Skin of body (tissue), 2 donors: ENCODE results near the gene GJD4. TPM values are rescaled to one million over a fixed set of nuclear protein-coding genes. Genes with fewer than 3 reads are reported as not detected.

ENCODE experiments used
- DNase-seq: peaks from one replicate; lab custom pipeline; 2025; lab: John Stamatoyannopoulos, UW
- total RNA-seq: library from RNA; depleted of rRNA; stranded (reverse); fragments of >200 nt; gene quantifications from one replicate; pipeline ENCODE4 v1.2.3, GENCODE V29; 2014

Gene GJD4
- total RNA-seq, 1 donor from 2014 or later, result not detected

DNA sequence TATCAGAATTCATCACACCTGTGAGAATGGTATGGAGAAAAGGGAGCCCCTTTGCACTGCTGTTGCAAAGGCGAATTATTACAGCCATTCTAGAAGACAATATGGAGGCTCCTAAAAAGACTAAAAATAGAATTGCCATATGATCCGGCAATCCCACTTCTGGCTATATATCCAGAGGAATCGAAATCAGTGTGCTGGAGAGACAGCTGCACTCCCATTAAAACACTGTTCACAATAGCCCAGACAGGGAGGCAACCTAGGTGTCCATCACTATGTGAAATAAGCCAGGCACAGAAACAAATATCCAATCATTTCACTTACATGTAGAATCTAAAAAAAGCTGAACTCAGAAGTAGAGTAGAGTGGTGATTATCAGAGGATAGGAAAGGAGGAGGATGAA is 26.0 kb upstream of the GJD4 start:
- DNase-seq, result no peak

DNA sequence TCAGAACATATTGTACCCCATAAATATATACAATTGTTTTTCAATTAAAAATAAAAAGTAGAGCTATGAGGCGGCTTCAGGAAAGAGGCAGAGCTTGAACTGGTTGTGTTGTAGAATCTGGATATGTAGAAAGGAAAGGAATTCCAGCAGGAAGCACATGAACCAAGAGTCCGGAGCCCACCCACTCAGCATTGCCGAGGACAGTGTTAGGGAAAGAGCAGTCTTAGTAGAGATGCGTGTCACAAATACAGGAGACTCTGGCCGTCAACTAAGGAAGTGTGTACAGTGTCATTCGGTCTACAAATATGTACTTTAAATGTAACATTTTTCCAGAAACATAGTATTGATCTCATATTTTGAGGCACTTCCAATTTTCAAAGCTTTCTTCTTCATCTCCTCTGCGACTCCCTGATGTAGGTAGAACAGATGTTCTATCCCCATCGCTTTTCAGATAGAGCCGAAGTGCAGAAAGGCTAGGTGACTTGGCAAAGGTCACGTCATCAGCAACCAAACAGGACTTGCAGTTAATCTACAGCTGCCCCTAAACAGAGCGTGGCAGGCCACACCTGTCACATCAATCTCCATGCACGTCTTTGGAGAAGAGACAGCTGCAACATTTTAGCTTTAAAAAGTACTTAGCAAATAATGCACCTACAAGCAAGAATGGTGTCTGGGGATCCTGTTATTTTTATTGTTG is 25.3 kb upstream of the GJD4 start:
- DNase-seq, result no peak

GRCh38 chr10:35580423-35580770 is 24.7 kb upstream of the GJD4 start:
- DNase-seq, result no peak

- no peak for DNase-seq
Measured at GRCh38 chr10:35581655-35582054, 23.5 kb upstream of the GJD4 start.

- DNase-seq, result no peak
Measured at GRCh38 chr10:35584946-35585345, 20.2 kb upstream of the GJD4 start.

DNA sequence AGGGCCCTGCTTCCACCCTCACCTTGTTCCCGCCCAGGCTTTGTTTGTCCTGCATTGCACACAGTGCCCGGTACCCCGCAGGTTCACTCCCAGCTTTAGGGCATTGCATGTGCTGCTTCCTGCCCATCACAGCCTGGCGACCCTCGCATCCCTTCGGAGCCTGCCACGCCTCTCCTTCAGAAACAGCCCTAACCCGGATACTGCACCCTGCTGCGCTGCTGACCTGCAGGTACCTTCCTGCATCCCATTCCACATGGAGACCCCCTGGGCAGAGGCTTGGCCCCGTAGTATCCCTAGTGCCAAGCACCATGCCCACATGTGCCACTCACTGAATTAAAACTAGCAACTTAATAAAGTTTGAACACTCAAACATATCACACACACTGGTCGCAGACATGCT is 19.8 kb upstream of the GJD4 start:
- no peak for DNase-seq

GRCh38 chr10:35585903-35586535 is 19.1 kb upstream of the GJD4 start:
- DNase-seq, result no peak

GRCh38 chr10:35588836-35589235 is 16.3 kb upstream of the GJD4 start:
- DNase-seq, result no peak

DNA sequence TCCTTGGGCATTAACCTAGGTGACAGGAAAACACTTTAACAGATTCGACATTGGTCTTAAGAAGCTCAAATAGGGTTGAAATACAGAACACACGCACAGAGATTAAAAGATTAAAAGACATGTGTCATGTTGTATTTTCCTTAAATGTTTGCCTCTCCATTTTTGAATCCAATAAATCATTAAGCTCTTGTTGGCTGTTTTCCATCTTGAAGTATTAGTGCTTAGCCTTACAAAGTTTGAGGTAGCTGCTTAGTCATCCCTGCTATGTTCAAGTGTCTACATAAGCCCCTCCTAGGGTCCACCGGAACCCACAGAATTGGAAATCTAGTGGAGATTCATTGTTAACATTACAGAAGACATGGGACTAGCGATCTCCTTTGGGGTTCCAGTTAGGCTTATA is 12.7 kb upstream of the GJD4 start:
- no peak for DNase-seq

DNA sequence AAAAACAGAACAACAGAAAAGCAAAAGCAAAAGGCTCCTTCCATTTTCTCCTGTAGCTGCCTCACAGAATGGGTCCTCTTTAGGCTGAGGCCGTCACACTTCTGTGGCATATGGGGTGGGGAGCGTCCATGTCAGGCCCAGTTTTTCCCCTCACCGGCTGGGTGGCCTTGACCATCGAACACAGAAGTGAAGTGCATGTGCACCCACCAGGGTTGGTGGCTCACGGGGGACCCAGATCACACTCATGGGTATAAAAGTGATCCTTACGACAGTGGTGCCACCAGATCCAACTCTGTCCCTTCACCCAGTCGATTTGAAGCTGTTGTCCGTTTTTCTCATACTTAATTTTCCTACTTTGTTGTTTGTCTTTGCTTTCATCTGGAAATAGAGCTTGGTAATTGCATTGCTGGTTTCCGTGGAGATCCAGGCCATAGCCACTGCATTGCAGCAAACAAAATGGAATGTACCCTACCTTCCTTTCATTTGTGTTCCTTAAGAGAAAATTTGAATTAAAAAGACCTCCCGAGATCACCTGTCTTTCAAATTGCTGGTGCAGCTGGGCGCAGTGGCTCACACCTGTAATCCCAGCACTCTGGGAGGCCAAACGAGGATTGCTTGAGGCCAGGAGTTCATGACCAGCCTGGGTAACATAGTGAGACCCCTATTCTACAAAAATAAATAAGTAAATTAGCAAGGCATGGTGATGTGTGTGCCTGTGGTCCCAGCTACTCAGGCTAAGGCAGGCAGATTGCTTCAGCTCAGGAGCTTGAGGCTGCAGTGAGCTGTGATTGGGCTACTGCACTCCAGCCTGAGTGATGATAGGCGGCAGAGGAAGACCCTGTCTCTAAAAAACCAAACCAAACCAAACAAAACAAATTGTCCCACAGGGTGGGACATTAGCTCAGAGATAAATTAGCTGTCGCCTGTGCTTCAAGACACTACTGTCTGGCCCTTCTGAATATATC is 10.7 kb upstream of the GJD4 start:
- DNase-seq, result no peak

- no peak for DNase-seq
Measured at GRCh38 chr10:35595106-35595505, 10.0 kb upstream of the GJD4 start.

DNA sequence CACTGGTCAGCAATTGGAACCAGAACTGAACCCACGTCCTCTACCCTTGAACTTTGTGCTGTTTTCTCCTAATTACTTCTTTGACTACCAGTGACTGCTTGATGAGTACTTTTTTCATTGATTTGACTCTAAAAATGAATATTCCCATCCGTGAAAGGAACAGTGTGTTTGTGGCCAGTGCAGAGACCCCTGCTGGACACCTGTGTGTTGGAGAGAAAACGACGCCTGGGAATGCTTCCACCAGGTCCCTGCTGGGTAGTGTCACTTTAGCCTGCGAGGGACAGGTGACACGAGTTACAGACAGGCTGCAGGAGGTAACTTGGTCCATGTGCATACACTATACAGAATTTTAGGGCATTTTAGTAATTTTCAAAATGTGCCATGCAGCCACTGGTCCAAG is 6.8 kb upstream of the GJD4 start:
- DNase-seq, result no peak

- DNase-seq, result no peak
Measured at GRCh38 chr10:35600193-35600592, 4.9 kb upstream of the GJD4 start.

DNA sequence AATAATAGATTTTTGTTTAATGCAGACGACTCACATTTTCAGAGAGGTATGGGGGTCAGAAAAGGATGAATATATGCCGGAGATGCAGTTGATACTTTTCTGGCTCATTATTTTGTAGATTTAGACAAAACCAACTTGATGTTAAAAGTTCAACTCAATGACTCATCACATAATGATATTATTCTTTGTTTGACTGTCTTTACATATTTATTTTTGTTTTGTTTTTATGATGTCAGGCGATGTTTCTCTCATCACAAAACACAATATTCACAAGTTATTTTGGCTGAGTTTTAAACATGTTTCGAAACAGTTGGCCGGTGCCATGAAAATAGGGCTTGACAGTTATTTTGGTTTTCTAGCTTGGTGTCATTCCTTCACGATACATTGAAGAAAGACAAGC is 1.3 kb downstream of the GJD4 start:
- DNase-seq, result no peak

DNA sequence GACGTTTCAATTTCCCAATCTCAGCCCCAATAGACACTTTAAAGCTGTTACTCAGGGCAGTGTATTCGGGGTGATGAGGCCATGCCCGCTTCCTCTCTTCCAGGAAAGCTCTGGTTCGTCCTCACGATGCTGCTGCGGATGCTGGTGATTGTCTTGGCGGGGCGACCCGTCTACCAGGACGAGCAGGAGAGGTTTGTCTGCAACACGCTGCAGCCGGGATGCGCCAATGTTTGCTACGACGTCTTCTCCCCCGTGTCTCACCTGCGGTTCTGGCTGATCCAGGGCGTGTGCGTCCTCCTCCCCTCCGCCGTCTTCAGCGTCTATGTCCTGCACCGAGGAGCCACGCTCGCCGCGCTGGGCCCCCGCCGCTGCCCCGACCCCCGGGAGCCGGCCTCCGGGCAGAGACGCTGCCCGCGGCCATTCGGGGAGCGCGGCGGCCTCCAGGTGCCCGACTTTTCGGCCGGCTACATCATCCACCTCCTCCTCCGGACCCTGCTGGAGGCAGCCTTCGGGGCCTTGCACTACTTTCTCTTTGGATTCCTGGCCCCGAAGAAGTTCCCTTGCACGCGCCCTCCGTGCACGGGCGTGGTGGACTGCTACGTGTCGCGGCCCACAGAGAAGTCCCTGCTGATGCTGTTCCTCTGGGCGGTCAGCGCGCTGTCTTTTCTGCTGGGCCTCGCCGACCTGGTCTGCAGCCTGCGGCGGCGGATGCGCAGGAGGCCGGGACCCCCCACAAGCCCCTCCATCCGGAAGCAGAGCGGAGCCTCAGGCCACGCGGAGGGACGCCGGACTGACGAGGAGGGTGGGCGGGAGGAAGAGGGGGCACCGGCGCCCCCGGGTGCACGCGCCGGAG is 2.6 kb downstream of the GJD4 start:
- no peak for DNase-seq

GRCh38 chr10:35608328-35608672 is 3.2 kb downstream of the GJD4 start:
- no peak for DNase-seq

- no peak for DNase-seq
Measured at GRCh38 chr10:35611750-35612149, 6.6 kb downstream of the GJD4 start.

GRCh38 chr10:35612385-35613106 is 7.4 kb downstream of the GJD4 start:
- no peak for DNase-seq

DNA sequence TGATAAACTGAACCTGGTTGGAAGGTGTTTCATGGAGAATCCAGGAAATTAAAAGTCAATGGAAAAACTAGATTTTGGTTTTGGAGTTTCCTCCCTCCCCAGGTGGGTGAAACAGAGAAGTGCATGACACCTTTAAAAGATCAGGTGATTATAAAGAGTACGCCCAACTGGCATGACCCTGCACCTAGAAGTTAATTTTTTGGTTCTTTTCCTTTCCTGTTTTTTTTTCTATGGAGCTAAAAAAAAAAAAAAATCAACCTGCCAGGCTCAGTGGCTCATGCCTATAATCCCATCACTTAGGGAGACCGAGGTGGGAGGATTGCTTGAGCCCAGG is 7.9 kb downstream of the GJD4 start:
- DNase-seq, result no peak

DNA sequence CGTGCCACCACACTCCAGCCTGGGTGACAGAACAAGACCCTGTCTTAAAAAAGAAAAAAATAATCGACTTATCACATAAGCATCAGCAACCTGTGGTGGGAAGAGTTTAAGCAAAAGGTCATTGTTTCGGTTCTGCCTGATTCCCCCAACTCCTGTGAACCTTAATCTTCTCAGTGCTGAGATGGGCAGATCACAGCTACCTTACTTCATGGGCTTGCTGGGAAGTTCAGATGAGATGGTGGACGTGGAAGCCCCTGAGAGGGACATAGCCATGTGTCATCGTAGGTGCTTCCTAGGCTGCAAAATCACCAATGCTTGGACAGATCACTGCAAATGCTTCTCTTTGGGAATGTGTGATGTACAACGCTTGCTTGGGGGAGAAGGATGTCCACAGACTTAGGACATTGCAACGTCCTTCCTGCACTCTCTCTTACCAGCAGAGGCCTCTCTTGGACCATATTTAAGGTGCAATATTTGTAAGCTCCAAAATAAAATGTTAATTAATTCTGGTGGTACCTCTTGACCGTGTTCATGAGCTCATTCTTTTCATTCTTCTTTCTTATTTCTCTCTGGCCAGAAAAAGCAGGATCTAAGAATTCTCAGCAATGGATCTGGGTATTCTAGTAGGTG is 8.6 kb downstream of the GJD4 start:
- DNase-seq, result no peak

DNA sequence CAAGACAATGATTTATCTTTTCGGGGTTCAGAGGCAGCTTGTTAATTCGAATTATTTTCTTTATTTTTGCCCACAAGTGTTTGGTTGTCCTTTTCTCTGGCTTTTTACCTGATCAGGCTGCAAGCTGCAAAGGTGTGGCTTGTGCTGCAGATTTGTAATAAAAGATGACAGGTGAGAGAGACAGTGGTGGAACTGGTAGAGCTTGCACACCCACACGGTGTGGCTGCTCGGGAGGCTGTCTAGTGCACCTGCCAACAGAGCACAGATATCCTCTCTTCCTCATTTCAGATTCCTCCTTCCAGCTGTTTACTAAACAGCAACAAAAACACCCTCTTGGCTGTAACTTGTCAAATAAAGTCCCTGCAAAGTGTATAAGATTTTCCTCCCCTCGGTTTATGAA is 9.2 kb downstream of the GJD4 start:
- DNase-seq, result no peak
